AG09309 (cell line): ENCODE measurements around the gene MAML2.

Experiments
- DNase-seq: peaks from one replicate; pipeline ENCODE4 v3.0.0-alpha.2; 2010; ENCODE audit warnings: low read depth
- H3K4me3 ChIP-seq: 2 replicates; pipeline ENCODE4 v1.5.1; 2011; ENCODE audit warnings: mild to moderate bottlenecking, low read depth, low read length, moderate library complexity; ENCODE audit not compliant: control insufficient read depth
- TF ChIP-seq, protein P1 (sequence below): IDR thresholded peaks from 2 replicates; pipeline ENCODE4 v1.5.1; 2011; ENCODE audit warnings: mild to moderate bottlenecking, low read depth, low read length, inconsistent platforms; ENCODE audit not compliant: insufficient read depth, control insufficient read depth; ENCODE audit errors: missing control alignments

MAML2 gene

DNA sequence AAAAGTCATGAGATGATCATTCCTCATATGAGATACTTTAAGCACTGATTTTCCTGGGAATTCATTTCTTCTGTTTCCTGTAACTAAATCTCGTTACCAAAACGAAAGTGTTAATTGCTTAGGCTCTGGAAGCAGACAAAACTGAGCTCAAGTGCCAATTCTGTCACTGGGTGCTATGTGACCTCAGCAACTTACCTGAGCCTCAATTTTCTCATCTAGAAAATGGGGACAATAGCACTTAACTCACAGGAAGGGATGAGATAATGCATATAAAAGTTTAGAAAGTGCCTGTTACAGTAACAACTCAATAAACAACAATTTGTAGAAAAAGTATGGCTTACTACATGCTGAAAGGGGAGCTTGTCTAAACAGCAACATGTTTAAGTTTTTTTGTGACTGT, 248.8 kb downstream of the MAML2 start:
- no peak overlapping the region for H3K4me3 ChIP-seq
- no peak for DNase-seq
- TF ChIP-seq, protein P1, sequence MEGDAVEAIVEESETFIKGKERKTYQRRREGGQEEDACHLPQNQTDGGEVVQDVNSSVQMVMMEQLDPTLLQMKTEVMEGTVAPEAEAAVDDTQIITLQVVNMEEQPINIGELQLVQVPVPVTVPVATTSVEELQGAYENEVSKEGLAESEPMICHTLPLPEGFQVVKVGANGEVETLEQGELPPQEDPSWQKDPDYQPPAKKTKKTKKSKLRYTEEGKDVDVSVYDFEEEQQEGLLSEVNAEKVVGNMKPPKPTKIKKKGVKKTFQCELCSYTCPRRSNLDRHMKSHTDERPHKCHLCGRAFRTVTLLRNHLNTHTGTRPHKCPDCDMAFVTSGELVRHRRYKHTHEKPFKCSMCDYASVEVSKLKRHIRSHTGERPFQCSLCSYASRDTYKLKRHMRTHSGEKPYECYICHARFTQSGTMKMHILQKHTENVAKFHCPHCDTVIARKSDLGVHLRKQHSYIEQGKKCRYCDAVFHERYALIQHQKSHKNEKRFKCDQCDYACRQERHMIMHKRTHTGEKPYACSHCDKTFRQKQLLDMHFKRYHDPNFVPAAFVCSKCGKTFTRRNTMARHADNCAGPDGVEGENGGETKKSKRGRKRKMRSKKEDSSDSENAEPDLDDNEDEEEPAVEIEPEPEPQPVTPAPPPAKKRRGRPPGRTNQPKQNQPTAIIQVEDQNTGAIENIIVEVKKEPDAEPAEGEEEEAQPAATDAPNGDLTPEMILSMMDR = no peak

DNA sequence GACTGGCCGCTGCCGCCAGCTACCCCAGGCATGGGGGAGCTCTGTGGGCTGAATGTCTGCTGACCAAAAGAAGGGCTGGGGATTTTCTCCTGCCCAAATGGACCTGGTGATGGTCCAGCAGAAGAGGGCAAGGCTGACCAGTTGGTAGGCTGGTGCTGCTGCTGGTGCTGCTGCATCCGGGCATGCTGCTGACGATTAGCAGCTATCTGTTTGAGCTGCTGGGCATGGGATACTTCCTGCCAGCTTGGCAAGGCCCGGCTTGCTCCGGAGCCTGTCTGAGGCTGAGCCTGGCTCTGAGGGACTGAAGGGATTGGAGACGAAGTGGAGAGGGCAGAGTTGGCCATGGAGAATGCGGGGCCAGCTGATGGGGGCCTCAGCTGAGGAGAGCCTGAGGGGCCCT, 250.5 kb downstream of the MAML2 start:
- TF ChIP-seq, protein P1 = no peak
- H3K4me3 ChIP-seq = no peak overlapping the region
- DNase-seq = no peak

DNA sequence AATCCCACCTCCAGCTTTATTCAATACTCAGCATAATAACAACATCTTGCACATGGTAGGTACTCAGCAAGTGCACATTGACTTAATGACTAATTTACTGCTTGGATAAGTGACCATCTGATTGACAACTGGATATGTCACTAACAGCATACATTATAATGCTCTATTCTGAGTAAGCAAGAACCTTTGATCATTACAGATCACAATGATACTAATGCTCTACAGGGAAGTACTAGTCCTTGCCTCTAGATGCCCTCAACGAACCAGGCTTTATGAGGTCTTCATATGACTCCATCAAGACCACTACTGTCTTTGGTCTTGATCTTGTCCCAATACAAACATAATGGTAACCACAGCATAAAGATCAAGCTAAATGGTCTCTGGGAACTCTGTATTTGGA, 251.5 kb downstream of the MAML2 start:
- no peak overlapping the region for H3K4me3 ChIP-seq
- no peak for DNase-seq
- TF ChIP-seq, protein P1 = peak; percentile 10

DNA sequence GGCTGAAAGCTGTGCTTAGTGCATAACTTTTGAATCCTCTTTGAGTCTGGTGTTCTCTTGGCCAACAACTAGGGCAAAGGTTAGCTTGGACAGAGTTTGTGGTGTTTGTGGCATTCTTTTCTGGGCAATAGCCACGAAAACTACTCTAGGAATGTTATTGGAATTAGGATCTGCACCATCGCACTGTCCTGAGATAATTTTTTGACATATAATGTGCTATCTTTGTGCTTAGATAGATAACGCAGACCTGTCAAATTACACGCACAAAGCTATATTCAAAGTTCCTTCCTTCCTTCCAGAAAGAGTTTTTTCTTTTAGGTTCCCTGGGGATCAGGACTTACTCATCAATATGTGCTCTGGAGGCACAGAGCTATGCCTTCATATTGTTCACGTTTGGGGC, 252.3 kb downstream of the MAML2 start:
- H3K4me3 ChIP-seq = no peak overlapping the region
- DNase-seq = peak; percentile 47
- TF ChIP-seq, protein P1 = no peak

DNA sequence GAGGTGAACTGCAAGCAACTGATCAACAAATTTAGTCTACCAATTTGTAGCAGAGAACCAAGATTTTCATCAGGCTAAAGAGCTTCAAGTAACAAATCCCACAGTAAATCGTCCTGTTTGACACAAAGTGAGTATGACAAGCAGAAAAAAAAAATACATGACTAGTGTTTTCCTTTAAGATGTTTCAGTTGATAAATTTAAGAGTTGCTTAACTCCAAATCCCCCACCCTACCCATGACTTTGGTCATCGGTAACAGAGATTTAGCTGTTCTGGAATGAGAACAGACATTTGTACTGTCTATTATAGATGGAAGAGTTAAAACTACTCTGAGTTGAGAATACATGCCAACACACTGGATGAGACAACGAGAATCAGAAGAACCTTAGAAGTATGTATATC, 254.1 kb downstream of the MAML2 start:
- no peak overlapping the region for H3K4me3 ChIP-seq
- DNase-seq = no peak
- TF ChIP-seq, protein P1 = no peak

DNA sequence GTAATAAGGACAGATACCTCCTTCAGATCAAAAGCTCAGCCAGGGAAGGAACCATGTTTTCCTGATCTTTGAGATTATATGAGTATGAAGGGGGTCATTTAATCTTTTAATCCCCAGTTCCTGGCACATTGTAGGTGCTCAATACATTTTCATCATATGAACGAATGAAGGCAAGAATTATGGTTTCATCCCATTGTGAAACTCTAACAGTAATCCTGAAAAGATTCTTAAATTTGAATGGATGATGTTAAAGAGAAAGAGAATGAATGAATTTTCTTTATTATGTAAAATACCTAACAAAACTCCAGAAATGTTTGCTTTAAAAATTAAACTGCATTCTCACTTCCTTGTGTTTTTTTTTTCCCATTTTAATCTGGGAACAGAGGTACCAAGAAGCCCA, 256.9 kb downstream of the MAML2 start:
- DNase-seq = no peak
- TF ChIP-seq, protein P1 = no peak
- no peak overlapping the region for H3K4me3 ChIP-seq

DNA sequence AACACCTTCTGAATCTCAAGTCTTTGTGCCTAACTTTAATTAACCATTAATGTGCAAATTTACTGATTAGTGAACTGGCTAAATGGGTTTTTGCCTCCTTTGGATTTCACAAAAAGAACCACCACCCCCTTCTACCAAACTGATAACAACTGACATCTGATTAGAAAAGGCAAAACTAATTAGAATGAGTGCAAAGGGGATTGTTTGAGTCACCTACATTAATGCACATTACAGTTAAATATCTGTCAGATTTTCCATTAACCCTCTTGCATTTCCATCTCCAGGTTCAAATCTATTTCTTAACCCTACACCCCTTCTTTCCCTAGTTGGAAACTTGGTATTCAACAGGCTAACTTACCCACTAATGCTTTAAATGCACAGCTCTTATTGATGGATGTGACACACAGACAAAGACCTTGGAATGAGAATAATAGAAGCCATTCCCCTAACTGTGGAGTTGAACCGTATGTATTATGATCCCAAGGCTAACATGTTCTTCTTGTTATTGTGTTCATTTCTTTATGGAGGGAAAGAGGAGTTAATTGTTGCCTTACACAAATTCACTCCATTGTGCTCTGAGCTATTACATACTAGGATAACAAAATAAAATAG, 257.6 kb downstream of the MAML2 start:
- TF ChIP-seq, protein P1 = no peak
- DNase-seq = no peak
- no peak overlapping the region for H3K4me3 ChIP-seq
